ENCODE measurements around the gene RELCH.
A peak's percentile ranks its signal among the peaks of the same experiment; 100 is the strongest.

Gene RELCH

DNA sequence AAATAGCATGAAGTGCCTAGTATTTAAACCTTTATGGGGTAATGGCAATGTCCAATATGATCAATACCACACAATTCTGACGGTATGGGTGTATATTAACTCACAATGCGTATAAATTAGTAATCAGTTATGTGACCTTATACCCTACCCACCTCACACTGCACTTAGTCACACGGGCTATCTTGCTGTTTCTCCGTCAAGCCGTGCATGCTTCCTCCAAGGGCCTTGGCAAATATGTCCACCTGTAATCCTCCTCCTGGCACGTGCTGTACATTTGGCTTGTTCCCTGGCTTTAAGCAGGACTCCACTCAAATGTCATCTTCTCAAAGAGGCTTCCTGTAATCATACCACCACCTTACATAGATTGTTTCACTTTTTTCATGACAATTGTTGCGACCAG lies 150.3 kb downstream of the RELCH start:
- DNase-seq (ENCODE audit: low read depth), result no peak
- no peak overlapping the region for H3K4me3 ChIP-seq (ENCODE audit: low read depth, low read length)
- TF ChIP-seq, protein P1, sequence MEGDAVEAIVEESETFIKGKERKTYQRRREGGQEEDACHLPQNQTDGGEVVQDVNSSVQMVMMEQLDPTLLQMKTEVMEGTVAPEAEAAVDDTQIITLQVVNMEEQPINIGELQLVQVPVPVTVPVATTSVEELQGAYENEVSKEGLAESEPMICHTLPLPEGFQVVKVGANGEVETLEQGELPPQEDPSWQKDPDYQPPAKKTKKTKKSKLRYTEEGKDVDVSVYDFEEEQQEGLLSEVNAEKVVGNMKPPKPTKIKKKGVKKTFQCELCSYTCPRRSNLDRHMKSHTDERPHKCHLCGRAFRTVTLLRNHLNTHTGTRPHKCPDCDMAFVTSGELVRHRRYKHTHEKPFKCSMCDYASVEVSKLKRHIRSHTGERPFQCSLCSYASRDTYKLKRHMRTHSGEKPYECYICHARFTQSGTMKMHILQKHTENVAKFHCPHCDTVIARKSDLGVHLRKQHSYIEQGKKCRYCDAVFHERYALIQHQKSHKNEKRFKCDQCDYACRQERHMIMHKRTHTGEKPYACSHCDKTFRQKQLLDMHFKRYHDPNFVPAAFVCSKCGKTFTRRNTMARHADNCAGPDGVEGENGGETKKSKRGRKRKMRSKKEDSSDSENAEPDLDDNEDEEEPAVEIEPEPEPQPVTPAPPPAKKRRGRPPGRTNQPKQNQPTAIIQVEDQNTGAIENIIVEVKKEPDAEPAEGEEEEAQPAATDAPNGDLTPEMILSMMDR (IDR thresholded peaks at IDR 0.05; ENCODE audit: low read depth, low read length, missing control alignments), result no peak
- in situ Hi-C loops (cut with HindIII; ENCODE audit: low sequenced_read_pairs), result no loop called here

DNA sequence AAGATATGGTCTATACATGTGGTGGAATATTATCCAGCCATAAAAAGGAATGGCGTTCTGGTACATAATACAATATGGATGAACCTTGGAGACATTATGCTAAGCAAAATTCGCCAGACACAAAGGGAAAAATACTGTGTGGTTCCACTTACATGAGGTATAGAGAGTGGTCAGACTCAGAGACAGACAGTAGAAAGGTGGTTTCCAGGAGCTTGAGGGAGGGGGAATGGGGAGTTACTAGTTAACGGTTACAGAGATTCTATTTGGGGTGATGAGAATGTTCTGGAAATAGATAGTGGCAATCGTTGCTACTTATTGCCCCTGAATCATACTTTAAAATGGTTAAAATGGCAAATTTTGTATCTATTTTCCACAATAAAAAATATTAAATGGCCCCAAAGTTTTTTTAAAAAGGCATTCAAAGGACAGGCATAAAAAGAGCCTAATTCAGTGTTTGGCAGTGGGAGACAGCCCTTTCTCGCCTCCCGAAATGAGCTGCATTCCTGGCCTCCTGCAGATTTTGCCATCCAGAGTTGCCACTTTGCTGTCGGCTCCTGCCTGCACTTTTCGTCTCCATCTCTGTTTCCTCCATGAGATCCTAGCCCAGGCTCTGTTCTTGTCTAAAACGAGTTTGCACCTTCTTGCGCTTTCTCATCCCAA lies 151.5 kb downstream of the RELCH start:
- DNase-seq (ENCODE audit: low read depth), result no peak
- in situ Hi-C loops (cut with HindIII; ENCODE audit: low sequenced_read_pairs), result no loop called here
- no peak overlapping the region for H3K4me3 ChIP-seq (ENCODE audit: low read depth, low read length)
- TF ChIP-seq, protein P1 (IDR thresholded peaks at IDR 0.05; ENCODE audit: low read depth, low read length, missing control alignments), result no peak

DNA sequence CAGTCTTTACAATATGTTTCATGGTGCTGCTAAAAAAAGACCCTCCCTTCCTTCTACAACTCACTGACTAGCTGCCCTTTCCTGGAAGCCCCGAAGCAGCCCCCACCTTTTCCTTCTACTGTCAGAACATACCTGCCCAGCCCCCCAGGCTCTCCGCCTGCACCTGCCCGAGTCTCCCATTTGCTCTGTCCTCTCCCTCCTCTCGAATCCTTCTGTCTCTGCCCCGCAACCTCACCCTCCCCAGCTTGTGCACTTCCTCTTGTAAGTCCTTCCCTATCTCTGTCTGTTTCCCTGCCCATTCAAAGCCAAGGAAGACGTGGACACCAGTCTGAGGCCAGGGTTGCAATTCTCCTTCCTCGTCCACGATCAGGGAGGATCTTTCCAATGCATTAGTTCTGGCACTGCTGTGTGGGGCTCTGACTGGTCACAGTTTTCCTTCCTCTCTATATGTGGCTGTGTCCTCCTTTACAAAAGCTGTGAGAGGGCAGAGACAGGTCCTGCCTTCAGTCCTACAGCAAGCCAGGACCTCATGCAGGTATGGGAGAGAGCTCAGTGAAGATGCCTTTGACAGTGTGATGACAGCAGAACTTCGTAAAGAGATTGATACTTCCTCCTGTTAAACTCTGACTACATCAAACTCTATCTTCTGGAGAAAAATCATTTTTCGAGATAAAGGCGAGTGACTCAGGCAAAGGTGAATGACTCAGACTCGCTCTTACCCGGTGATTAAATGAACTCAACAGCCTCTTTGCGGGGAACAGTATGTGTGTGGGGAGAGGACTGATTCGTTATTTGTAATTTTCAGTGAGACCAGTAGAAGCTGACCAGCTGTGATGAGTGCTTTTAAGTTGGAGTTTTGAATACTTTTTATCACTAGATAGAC lies 152.3 kb downstream of the RELCH start:
- H3K4me3 ChIP-seq (ENCODE audit: low read depth, low read length), result no peak overlapping the region
- TF ChIP-seq, protein P1 (IDR thresholded peaks at IDR 0.05; ENCODE audit: low read depth, low read length, missing control alignments), result no peak
- in situ Hi-C loops (cut with HindIII; ENCODE audit: low sequenced_read_pairs), result no loop called here
- DNase-seq (ENCODE audit: low read depth), result peak; percentile 41

DNA sequence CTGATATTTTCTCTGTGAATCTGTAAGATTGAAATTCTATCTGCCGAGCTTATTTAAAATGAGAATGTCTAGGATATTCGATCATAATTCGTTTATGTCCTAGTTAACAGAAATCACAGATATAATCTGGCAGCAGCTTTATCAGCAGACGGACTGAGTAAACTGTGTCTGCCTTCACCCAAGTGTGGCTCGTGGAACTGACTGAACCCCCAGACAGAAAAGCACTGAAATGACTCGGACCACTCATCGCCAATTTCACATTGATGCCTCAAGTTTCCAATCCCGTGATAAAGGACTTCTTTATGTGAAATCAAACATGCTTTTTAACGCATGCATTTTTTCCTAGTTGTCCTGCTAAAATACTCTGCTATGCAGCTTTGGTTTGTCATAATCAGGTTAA lies 153.9 kb downstream of the RELCH start:
- no peak overlapping the region for H3K4me3 ChIP-seq (ENCODE audit: low read depth, low read length)
- no peak for DNase-seq (ENCODE audit: low read depth)
- in situ Hi-C loops (cut with HindIII; ENCODE audit: low sequenced_read_pairs), result no loop called here
- TF ChIP-seq, protein P1 (IDR thresholded peaks at IDR 0.05; ENCODE audit: low read depth, low read length, missing control alignments), result no peak

DNA sequence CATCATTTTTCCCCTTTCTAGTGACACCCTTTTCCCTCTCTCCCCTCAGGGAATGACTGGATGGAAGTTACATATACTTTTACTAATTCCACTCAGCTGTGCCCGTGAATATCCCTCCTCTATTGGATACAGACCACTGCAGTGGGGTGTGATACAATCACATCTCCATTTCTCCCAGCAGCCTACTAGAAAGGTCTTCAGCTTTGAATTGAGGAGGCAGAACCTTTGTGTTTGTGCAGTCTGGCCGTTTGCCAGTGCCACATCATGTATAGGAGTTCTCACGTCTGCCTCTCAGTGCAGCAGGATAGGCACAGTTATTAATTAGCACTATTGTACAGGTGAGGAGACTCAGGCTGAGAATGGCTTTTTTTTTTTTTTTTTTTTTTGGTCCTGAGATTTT lies 154.4 kb downstream of the RELCH start:
- in situ Hi-C loops (cut with HindIII; ENCODE audit: low sequenced_read_pairs), result no loop called here
- H3K4me3 ChIP-seq (ENCODE audit: low read depth, low read length), result no peak overlapping the region
- TF ChIP-seq, protein P1 (IDR thresholded peaks at IDR 0.05; ENCODE audit: low read depth, low read length, missing control alignments), result no peak
- no peak for DNase-seq (ENCODE audit: low read depth)

DNA sequence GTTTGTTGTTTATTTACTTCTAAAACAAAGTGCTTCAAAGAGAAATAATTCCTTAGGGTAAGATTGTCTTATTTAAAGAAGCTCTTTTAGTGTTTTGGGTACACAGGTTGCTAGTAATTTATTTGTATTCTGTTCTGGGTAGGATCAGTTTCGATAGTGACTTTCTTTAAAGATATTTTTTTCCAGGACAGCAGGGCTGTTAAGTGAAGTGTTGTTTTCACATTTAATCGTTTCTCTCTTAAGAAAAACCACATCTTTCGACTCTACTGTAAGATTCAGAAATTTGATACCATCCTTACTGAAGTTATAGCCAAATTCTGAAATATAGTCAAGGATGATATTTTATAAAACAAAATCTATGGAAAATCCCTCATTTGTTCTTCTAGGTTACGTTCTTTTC lies 155.8 kb downstream of the RELCH start:
- in situ Hi-C loops (cut with HindIII; ENCODE audit: low sequenced_read_pairs), result no loop called here
- H3K4me3 ChIP-seq (ENCODE audit: low read depth, low read length), result no peak overlapping the region
- no peak for DNase-seq (ENCODE audit: low read depth)
- TF ChIP-seq, protein P1 (IDR thresholded peaks at IDR 0.05; ENCODE audit: low read depth, low read length, missing control alignments), result no peak
